T-cell (primary cell): Measurements from ENCODE around the gene RBM12. TPM values are rescaled to one million over a fixed set of nuclear protein-coding genes. Genes with fewer than 3 reads are reported as not detected.
A peak's percentile ranks its signal among the peaks of the same experiment; 100 is the strongest.

ENCODE experiments used
- ATAC-seq, 4 experiments: fragments of 200-7000 bp in 3 of 4; fragments of 150-1000 bp in 1 of 4; cut with Tn5 transposase; replicated peaks in 1 of 4; 1 replicate in 3 of 4; 2 replicates in 1 of 4; pipeline ENCODE4 v1.10.0; 2021; ENCODE audit warnings: moderate library complexity in 3 of 4, mild to moderate bottlenecking in 2 of 4, moderate number of reproducible peaks in 1 of 4
- CTCF ChIA-PET, 2 donors: fragments of 300-600 bp; sonication (Branson Sonifier 250); formaldehyde crosslinking; loops; one replicate each; lab custom pipeline; 2022; ENCODE audit warnings: antibody characterized with exemption in 2 of 2; lab: Charles Lee
- POLR2A ChIA-PET, 2 donors: fragments of 300-600 bp; sonication (Branson Sonifier 250); formaldehyde crosslinking; loops; one replicate each; lab custom pipeline; 2022; ENCODE audit warnings: antibody characterized with exemption in 2 of 2; lab: Charles Lee
- DNase-seq, 35 experiments: peaks; one replicate each; pipeline versions ENCODE4 v3.0.0 to v3.0.0-alpha.2; 2013 to 2023
- H3K27ac ChIP-seq: one replicate; pipeline ENCODE4 v1.5.1; 2013; ENCODE audit warnings: low read length
- H3K27me3 ChIP-seq, 2 experiments: replicated peaks in 1 of 2; 1 replicate in 1 of 2; 2 replicates in 1 of 2; pipeline versions ENCODE4 v1.6.1 to v1.7.0; 2013; ENCODE audit warnings: low read length in 1 of 2, mixed read lengths in 1 of 2; ENCODE audit not compliant: control insufficient read depth in 2 of 2, insufficient read depth in 2 of 2; ENCODE audit errors: extremely low read depth in 1 of 2
- H3K36me3 ChIP-seq, 2 donors: 1 replicate in 1 of 2; 2 replicates in 1 of 2; pipeline versions ENCODE4 v1.6.1 to v1.7.0; 2013; ENCODE audit warnings: low read length in 1 of 2; ENCODE audit not compliant: control insufficient read depth in 2 of 2, insufficient read depth in 1 of 2; ENCODE audit errors: extremely low read depth in 1 of 2
- H3K4me1 ChIP-seq, 2 experiments: 1 replicate in 1 of 2; 2 replicates in 1 of 2; pipeline versions ENCODE4 v1.6.1 to v1.7.0; 2013; ENCODE audit warnings: low read length in 2 of 2, mixed read lengths in 1 of 2; ENCODE audit not compliant: insufficient read depth in 2 of 2, control insufficient read depth in 1 of 2; ENCODE audit errors: extremely low read depth in 1 of 2
- H3K4me3 ChIP-seq, 2 donors: 1 replicate in 1 of 2; 2 replicates in 1 of 2; pipeline versions ENCODE4 v1.5.1 to v1.7.0; 2013; ENCODE audit warnings: mild to moderate bottlenecking in 2 of 2, low read length in 1 of 2, moderate library complexity in 1 of 2; ENCODE audit not compliant: control insufficient read depth in 1 of 2; ENCODE audit errors: extremely low read depth in 1 of 2
- H3K9me3 ChIP-seq: 2 replicates; pipeline ENCODE4 v1.7.0; 2013
- H3K27ac Mint-ChIP-seq, 2 donors: one replicate each; pipeline ENCODE4 v1.8.0; 2020 to 2021; ENCODE audit warnings: mild to moderate bottlenecking in 2 of 2, mixed read lengths in 2 of 2
- H3K27me3 Mint-ChIP-seq, 2 donors: one replicate each; pipeline ENCODE4 v1.8.0; 2021 to 2022; ENCODE audit warnings: mixed read lengths in 2 of 2
- H3K36me3 Mint-ChIP-seq: one replicate; pipeline ENCODE4 v1.8.0; 2021; ENCODE audit warnings: mixed read lengths
- H3K4me1 Mint-ChIP-seq, 3 donors: one replicate each; pipeline ENCODE4 v1.8.0; 2020 to 2022; ENCODE audit warnings: mixed read lengths in 3 of 3, mild to moderate bottlenecking in 1 of 3
- H3K4me3 Mint-ChIP-seq, 3 donors: one replicate each; pipeline ENCODE4 v1.8.0; 2020 to 2022; ENCODE audit warnings: mild to moderate bottlenecking in 3 of 3, mixed read lengths in 3 of 3, moderate library complexity in 3 of 3
- H3K9me3 Mint-ChIP-seq, 3 donors: one replicate each; pipeline ENCODE4 v1.8.0; 2020 to 2022; ENCODE audit warnings: mixed read lengths in 3 of 3
- WGBS: methylation state at CpG from one replicate; pipeline ENCODE4 v1.1.5; 2013; ENCODE audit warnings: missing lambda C conversion rate; ENCODE audit not compliant: insufficient coverage; 5-methylcytosine and 5-hydroxymethylcytosine counted together
- total RNA-seq, 35 experiments: library from RNA in 6 of 35; stranded (reverse) in 6 of 35; fragments of 120-200 nt in 1 of 35; gene quantifications; one replicate each; pipeline versions ENCODE4 v1.2.1 to v1.2.4 and lab custom pipeline; 2013 to 2026

The RBM12 gene
- total RNA-seq, 5 donors from 2014 or later (not counting 1 experiment from before 2014, with no cell fraction given) = 89.5 to 113 (median 109) TPM

DNA sequence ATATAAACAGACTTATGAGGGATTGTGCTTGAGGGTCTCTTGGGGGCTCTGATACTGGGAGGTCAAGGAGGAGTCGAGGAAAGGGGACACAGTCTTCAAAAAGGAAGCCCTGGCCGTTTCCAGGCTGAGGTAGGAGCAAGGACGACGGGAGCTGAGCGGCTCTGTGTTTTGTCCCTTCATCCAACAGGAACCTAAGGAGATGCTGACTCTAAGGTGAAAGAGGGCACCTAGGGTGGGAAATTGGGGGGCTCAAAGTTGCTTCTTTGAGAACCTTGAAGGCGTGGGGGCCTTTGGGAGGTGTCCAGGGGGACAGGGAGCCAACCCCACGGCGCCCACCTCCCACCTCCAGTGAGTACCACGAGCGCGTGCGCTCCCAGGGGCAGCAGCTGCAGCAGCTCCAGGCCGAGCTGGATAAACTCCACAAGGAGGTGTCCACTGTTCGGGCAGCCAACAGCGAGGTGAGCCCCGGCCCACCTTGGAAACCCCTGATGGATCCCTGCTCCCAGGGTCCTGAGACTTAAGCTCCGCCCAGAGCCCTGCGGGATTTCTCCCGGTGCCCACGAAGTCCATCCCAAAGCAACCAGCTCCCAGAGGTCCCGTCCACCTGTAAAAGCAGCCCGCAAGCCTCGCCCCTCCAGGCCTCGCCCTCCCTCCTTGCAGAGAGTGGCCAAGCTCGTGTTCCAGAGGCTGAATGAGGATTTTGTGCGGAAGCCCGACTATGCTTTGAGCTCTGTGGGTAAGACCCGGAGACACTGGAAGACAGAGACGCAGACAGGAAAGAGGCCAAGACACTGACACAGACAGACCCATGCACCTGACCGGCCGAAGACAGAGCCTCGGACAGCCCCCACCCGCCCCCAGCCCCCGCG lies 46.2 kb downstream of the RBM12 start:
- Histone ChIP-seq H3K4me1 (peaks cover 17 to 47% of the 10 kb centered on the region in 2 experiments), H3K36me3 (no peaks in the 10 kb centered on the region), H3K4me3 (peak overlapping the region; percentile 58 to 68), H3K27me3 (peaks cover 0 to 4% of the 10 kb centered on the region in 2 experiments), H3K9me3 (no peaks in the 10 kb centered on the region), H3K27ac (no peak overlapping the region)
- 19% methylated on average over 27 of the region's 35 CpGs for WGBS
- peak overlapping the region; percentile 52 to 84 for H3K27ac Mint-ChIP-seq
- H3K36me3 Mint-ChIP-seq = no peaks in the 10 kb centered on the region
- no peaks in the 10 kb centered on the region for H3K27me3 Mint-ChIP-seq
- POLR2A ChIA-PET = interaction anchor here (0.6 to 1.3 kb wide), 7 partner anchors 12 to 124 kb away, joined by 3 to 7 read pairs (median 3); partner anchors contain the start of genes CPNE1 (in 1 of the 2) and RBM12 (in 1 of the 2)
- ATAC-seq (no peak), DNase-seq (peak in 9 of 35 experiments; percentile 8 to 52 (median 26))
- CTCF ChIA-PET = interaction anchor here (0.6 to 2.4 kb wide), 9 partner anchors 9 to 329 kb away, joined by 3 to 17 read pairs (median 3); partner anchors contain the start of genes CPNE1 (in 1 of the 2) and RBM12 (in 1 of the 2)
- peaks cover 35 to 49% (median 46%) of the 10 kb centered on the region in 3 donors for H3K4me1 Mint-ChIP-seq
- peak overlapping the region; percentile 79 to 86 (median 83) for H3K4me3 Mint-ChIP-seq
- H3K9me3 Mint-ChIP-seq = no peaks in the 10 kb centered on the region

DNA sequence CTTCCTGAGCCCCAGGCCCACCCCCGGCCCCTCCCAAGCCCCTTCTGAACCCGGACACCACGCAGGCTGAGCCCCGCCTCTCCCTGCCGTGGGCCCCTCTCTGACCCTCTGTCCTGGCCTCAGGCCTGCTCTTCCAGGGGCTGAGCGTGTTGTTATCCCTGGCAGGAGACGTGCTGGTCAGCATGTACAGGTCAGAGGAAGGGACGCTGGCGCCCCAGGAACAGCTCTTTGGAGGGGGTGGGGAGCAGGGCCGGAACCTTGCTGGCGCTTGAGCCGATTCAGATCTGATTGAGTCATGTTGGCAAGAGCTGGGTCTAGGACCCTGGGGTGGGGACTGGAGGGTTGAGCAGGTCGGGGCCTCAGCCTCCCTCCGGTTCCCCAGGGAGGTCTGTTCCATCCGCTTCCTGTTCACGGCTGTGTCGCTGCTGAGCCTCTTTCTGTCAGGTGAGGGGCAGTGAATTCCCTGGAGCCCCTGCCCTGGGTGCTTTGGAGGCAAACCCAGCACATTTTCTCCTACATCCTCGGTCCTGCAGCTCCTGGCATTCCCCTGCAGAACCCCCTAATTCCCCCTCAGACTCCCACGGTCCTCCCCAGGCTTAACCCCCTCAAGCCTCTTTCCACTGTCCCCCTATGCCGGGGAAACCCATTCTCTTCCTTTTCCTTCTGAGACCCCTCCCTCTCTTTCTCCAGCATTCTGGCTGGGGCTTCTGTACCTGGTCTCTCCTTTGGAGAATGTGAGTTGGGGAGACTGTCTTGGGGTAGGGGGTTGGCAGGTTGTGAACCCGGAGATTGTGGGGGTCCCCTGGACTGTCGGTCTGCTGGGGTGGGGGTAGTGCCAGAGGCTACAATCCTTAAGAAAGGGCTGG lies 47.1 kb downstream of the RBM12 start:
- WGBS = 21% methylated on average over 21 of the region's 22 CpGs
- ChIA-PET POLR2A (no interaction called here), CTCF (interaction anchor here (0.5 to 2.9 kb wide), 4 partner anchors 8 to 41 kb away, joined by 3 to 9 read pairs (median 4); no protein-coding TSS in a partner anchor)
- Histone ChIP-seq H3K9me3 (no peaks in the 10 kb centered on the region), H3K27ac (no peak overlapping the region), H3K4me3 (peak overlapping the region; percentile 53 to 58), H3K36me3 (no peaks in the 10 kb centered on the region), H3K27me3 (peaks cover 0 to 4% of the 10 kb centered on the region in 2 experiments), H3K4me1 (peaks cover 17 to 47% of the 10 kb centered on the region in 2 experiments)
- H3K27me3 Mint-ChIP-seq = no peaks in the 10 kb centered on the region
- H3K4me1 Mint-ChIP-seq = peaks cover 35 to 49% (median 46%) of the 10 kb centered on the region in 3 donors
- H3K36me3 Mint-ChIP-seq = no peaks in the 10 kb centered on the region
- H3K27ac Mint-ChIP-seq = peak overlapping the region; percentile 52 to 58
- H3K4me3 Mint-ChIP-seq = peak overlapping the region; percentile 79 to 86 (median 83)
- H3K9me3 Mint-ChIP-seq = no peaks in the 10 kb centered on the region
- DNase-seq (peak in 17 of 35 experiments; percentile 13 to 57 (median 31)), ATAC-seq (no peak)

DNA sequence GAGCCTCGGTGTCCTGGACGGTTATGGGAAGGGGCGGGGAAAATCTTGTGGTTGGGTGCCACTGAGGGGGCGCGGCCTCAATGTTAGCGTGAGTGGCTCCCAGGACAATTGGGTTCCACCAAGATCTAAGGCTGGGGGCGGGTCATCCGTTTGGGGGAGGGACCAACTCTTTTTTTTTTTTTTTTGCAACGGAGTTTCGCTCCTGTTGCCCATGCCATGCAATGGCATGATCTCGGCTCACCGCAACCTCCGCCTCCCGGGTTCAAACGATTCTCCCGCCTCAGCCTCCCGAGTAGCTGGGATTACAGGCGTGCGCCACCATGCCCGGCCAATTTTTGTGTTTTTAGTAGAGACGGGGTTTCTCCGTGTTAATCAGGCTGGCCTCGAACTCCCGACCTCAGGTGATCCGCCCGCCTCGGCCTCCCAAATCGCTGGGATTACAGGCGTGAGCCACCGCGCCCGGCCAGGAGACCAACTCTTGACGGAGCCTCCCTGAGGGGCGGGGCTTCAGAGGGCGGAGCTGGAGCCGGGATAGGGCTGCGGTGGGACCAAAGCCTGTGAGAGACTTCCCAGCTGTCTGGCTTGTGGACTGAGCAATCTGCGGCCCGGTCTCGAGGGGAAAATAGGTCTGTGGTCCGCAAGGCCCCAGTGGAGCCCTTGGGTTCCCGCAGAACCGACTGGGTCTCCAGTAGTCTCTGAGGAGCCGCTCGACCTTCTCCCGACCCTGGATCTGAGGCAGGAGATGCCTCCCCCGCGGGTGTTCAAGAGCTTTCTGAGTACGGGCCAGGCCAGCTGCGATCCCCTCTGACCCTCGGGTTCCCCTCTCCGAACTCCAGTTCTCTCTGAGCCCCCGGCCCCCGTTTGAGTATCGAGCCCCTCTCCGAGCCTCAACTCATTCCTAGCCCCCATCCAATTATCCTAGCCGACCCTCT lies 48.0 kb downstream of the RBM12 start:
- CTCF ChIA-PET = interaction anchor here (0.5 to 2.9 kb wide), 5 partner anchors 12 to 337 kb away, joined by 3 to 9 read pairs (median 4); partner anchors contain the start of gene SCAND1 (in 1 of the 2)
- peaks cover 35 to 49% (median 46%) of the 10 kb centered on the region in 3 donors for H3K4me1 Mint-ChIP-seq
- Histone ChIP-seq H3K27ac (no peak overlapping the region), H3K9me3 (no peaks in the 10 kb centered on the region), H3K36me3 (no peaks in the 10 kb centered on the region), H3K4me3 (peak overlapping the region; percentile 53 to 62), H3K27me3 (peaks cover 0 to 4% of the 10 kb centered on the region in 2 experiments), H3K4me1 (peaks cover 17 to 47% of the 10 kb centered on the region in 2 experiments)
- ATAC-seq = no peak
- peak in 22 of 35 experiments; percentile 17 to 100 (median 34) for DNase-seq
- H3K27me3 Mint-ChIP-seq = no peaks in the 10 kb centered on the region
- peak overlapping the region; percentile 79 to 86 (median 83) for H3K4me3 Mint-ChIP-seq
- POLR2A ChIA-PET = interaction anchor here (0.7 to 1.4 kb wide), 4 partner anchors 44 to 438 kb away, joined by 5 to 13 read pairs (median 10); partner anchors contain the start of genes CPNE1 (in 1 of the 2), PHF20 (in 1 of the 2) and RBM12 (in 1 of the 2)
- H3K27ac Mint-ChIP-seq = peak overlapping the region; percentile 65 to 82
- WGBS = 9% methylated on average over 41 of the region's 57 CpGs
- H3K36me3 Mint-ChIP-seq = no peaks in the 10 kb centered on the region
- H3K9me3 Mint-ChIP-seq = no peaks in the 10 kb centered on the region

DNA sequence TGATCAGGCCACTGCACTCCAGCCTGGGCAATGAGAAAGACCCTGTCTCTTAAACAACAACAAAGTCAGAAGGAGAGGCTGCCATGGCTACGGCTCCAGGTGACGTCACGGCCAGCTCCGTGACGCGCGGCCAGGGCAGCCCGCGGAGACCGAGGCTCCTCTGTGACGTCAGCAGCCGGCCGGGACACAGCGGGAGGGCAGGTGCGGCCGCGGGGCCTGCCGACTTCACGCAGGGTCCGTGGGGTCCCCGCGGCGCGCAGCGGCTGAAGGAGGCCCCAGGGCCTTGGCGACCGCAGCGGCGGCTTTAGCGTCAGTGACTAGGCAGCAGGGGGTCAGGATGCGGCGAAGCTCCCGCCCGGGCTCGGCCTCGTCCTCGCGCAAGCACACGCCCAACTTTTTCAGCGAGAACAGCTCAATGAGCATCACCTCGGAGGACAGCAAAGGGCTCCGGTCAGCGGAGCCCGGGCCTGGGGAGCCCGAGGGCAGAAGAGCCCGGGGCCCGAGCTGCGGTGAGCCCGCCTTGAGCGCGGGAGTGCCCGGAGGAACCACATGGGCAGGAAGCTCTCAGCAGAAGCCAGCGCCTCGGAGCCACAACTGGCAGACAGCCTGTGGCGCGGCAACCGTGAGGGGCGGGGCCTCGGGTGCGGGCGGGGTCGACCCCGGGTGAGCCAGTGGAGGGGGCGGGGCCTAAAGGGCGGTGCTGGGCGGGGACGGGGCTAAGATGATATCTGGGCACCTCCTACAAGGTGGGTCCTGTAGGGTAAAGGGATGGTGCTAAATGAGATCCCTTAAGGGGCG lies 48.8 kb downstream of the RBM12 start, which contains the start of gene SPAG4:
Gene SPAG4 (plus strand): TSS at position 163 of the 798 bp plus-strand sequence. CDS start 175 bp downstream, at position 338.
- peak within 1 kb of the TSS; percentile 99 for H3K27ac ChIP-seq
- no peaks in the 10 kb centered on the region for H3K36me3 ChIP-seq
- Mint-ChIP-seq H3K27ac (peak within 1 kb of the TSS; percentile 88), H3K4me3 (peak within 1 kb of the TSS; percentile 79 to 86 (median 83)), H3K9me3 (no peaks in the 10 kb centered on the region), H3K36me3 (no peaks in the 10 kb centered on the region), H3K27me3 (no peaks in the 10 kb centered on the region), H3K4me1 (peaks cover 35 to 49% (median 46%) of the 10 kb centered on the region in 3 donors)
- ATAC-seq (peak; percentile 83 to 90 (median 86)), DNase-seq (peak; percentile 77 to 100 (median 100))
- H3K4me3 ChIP-seq = peak within 1 kb of the TSS; percentile 62 to 76
- under 1% methylated on average over 67 of the region's 68 CpGs for WGBS
- H3K27me3 ChIP-seq = peaks cover 0 to 7% of the 10 kb centered on the region in 2 experiments
- H3K9me3 ChIP-seq = no peaks in the 10 kb centered on the region
- POLR2A ChIA-PET = interaction anchor here (0.6 to 1.4 kb wide), 13 partner anchors 14 to 1778 kb away, joined by 3 to 13 read pairs (median 5); partner anchors contain the start of genes CPNE1 (in 2 of the 2), RBM12 (in 2 of the 2), NFS1 (in 1 of the 2) and PHF20 (in 1 of the 2)
- H3K4me1 ChIP-seq = peaks cover 17 to 47% of the 10 kb centered on the region in 2 experiments
- CTCF ChIA-PET = interaction anchor here (0.5 to 2.9 kb wide), 13 partner anchors 11 to 551 kb away, joined by 3 to 9 read pairs (median 5); partner anchors contain the start of genes MMP24OS (in 1 of the 2), RBM39 (in 1 of the 2) and SCAND1 (in 1 of the 2)
